Esophagus muscularis mucosa (tissue), 4 donors: ENCODE results near the gene TAGLN3. TPM values are rescaled to one million over a fixed set of nuclear protein-coding genes. Genes with fewer than 3 reads are reported as not detected.

Experiments
- DNase-seq: peaks from one replicate; pipeline ENCODE4 v3.0.0-alpha.2; 2017; ENCODE audit errors: extremely low spot score
- H3K27ac ChIP-seq, 4 donors: fragments of 200-600 bp; sonication (generic); replicated peaks in 1 of 4; 1 replicate in 3 of 4; 2 replicates in 1 of 4; pipeline ENCODE4 v1.5.1; 2016 to 2019; ENCODE audit warnings: mild to moderate bottlenecking in 1 of 4
- H3K27me3 ChIP-seq, 4 donors: fragments of 200-600 bp; sonication (generic); one replicate each; pipeline versions ENCODE4 v1.5.1 to v1.6.0; 2016 to 2019
- H3K36me3 ChIP-seq, 4 donors: fragments of 200-600 bp; sonication (generic); one replicate each; pipeline ENCODE4 v1.5.1; 2016 to 2019
- H3K4me1 ChIP-seq, 4 donors: fragments of 200-600 bp; sonication (generic); one replicate each; pipeline ENCODE4 v1.5.1; 2016 to 2019
- H3K4me3 ChIP-seq, 4 donors: fragments of 200-600 bp; sonication (generic); 1 replicate in 2 of 4; 2 replicates in 2 of 4; pipeline ENCODE4 v1.5.1; 2016 to 2019; ENCODE audit warnings: mild to moderate bottlenecking in 4 of 4, moderate library complexity in 1 of 4
- H3K9me3 ChIP-seq, 4 donors: fragments of 200-600 bp; sonication (generic); 1 replicate in 3 of 4; 2 replicates in 1 of 4; pipeline ENCODE4 v1.5.1; 2016 to 2019
- EP300 ChIP-seq: sonication (generic); formaldehyde crosslinking; IDR thresholded peaks from one replicate; pipeline ENCODE4 v1.6.1; 2017; ENCODE audit warnings: antibody characterized with exemption
- POLR2A ChIP-seq: fragments of 450-650 bp; IDR thresholded peaks from one replicate; pipeline ENCODE4 v1.6.1; 2017; ENCODE audit warnings: antibody characterized with exemption, moderate library complexity, mild to moderate bottlenecking, low read depth
- POLR2AphosphoS5 ChIP-seq, 2 donors: sonication (generic); formaldehyde crosslinking; IDR thresholded peaks; one replicate each; pipeline ENCODE4 v1.6.1; 2017; ENCODE audit warnings: antibody characterized with exemption in 2 of 2
- WGBS: methylation state at CpG from one replicate; pipeline ENCODE4 v1.1.5; 2018; 5-methylcytosine and 5-hydroxymethylcytosine counted together
- intact Hi-C: fragments of 100-400 bp; cut with DNase I; formaldehyde crosslinking; loops from one replicate; pipeline ENCODE4 v1.15.1; 2023
- total RNA-seq, 4 donors: library from RNA; depleted of rRNA; stranded (reverse); fragments of >200 nt; gene quantifications; one replicate each; pipeline versions ENCODE4 v1.1.0 to v1.2.1, GENCODE V29; 2016
- TF ChIP-seq, protein P1 (sequence below), 3 experiments: fragments of 200-600 bp in 2 of 3; fragments of 450-650 bp in 1 of 3; sonication (generic) in 2 of 3; IDR thresholded peaks; one replicate each; pipeline ENCODE4 v1.5.1; 2017 to 2019; ENCODE audit warnings: antibody characterized with exemption in 3 of 3, mild to moderate bottlenecking in 2 of 3, moderate library complexity in 1 of 3

Gene TAGLN3
- total RNA-seq, 4 donors from 2014 or later: 0.83 to 4.0 (median 1.3) TPM

DNA sequence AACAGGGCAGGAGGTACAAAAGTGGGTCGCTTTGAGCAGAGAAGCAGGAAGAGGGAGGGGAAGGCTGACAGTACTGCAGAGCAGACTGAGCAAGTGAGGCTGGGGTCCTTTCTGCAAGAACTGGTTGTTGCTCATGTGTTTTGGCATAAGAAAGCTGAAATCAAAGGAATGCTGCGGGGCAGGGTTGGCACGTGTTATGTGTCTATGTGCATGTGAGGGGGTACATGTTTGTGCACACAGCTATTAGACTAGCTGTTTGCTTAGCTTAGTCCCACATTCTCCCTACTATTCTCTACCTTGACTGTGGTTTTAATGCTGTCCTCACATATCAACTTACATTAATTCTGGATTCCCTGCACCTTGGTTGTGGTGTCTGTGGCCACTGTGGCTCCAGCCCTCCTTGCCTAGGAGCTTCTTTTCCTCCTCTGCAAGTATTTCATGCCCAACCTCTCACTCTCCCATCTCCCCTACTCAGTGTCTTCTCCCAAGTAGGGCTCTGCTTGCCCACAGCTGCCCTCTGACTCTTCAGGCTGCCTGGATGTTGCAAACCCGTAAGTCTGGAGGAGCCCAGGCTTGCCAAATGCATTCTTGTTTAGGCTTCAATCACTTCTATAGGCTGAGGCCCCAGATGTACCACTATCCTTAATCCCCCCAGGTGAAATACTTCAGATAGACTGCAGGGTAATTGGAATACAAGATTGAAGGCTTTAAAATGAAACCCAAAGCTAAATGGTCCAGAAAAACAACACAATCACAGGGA, 4.8 kb downstream of the TAGLN3 start:
- DNase-seq: peak; percentile 68
- 89% methylated on average over 4 of the region's 4 CpGs for WGBS
- intact Hi-C loops: no loop called here
- Histone ChIP-seq H3K4me3 (no peak overlapping the region), H3K27ac (no peak overlapping the region), H3K4me1 (peaks cover 9 to 14% (median 12%) of the 10 kb centered on the region in 4 donors), H3K36me3 (no peaks in the 10 kb centered on the region), H3K9me3 (no peaks in the 10 kb centered on the region), H3K27me3 (peaks cover 0 to 15% (median 0%) of the 10 kb centered on the region in 4 donors)
- TF ChIP-seq POLR2AphosphoS5 (IDR thresholded peaks at IDR 0.05): no peak
- TF ChIP-seq, protein P1, sequence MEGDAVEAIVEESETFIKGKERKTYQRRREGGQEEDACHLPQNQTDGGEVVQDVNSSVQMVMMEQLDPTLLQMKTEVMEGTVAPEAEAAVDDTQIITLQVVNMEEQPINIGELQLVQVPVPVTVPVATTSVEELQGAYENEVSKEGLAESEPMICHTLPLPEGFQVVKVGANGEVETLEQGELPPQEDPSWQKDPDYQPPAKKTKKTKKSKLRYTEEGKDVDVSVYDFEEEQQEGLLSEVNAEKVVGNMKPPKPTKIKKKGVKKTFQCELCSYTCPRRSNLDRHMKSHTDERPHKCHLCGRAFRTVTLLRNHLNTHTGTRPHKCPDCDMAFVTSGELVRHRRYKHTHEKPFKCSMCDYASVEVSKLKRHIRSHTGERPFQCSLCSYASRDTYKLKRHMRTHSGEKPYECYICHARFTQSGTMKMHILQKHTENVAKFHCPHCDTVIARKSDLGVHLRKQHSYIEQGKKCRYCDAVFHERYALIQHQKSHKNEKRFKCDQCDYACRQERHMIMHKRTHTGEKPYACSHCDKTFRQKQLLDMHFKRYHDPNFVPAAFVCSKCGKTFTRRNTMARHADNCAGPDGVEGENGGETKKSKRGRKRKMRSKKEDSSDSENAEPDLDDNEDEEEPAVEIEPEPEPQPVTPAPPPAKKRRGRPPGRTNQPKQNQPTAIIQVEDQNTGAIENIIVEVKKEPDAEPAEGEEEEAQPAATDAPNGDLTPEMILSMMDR (IDR thresholded peaks at IDR 0.05): no peak
- TF ChIP-seq EP300: no peak
- no peak for TF ChIP-seq POLR2A

DNA sequence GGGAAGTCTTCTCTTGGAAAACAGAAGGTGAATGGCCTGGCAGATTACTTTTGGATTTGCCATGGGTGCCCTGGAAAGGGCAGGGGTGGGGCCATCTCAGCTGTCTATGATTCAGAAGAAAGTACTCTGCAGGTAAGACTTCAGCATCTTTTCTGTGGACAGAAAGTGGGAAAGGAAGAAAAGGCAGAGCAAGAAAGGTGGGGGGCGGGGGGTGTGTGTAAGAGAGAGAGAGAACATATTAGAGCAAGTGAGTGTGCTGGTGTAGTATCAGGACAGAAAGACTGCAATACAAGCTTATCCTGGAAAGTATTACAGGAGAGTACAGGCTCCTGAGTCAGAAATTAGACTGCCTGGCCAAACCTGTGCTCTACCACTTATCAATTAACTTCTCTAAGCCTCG, 5.5 kb downstream of the TAGLN3 start:
- H3K4me3 ChIP-seq: no peak overlapping the region
- H3K9me3 ChIP-seq: no peaks in the 10 kb centered on the region
- TF ChIP-seq EP300: no peak
- no peak for TF ChIP-seq POLR2AphosphoS5 (IDR thresholded peaks at IDR 0.05)
- no peak for TF ChIP-seq POLR2A
- TF ChIP-seq, protein P1 (IDR thresholded peaks at IDR 0.05): no peak
- intact Hi-C loops: no loop called here
- WGBS: 94% methylated on average over 2 of the region's 2 CpGs
- H3K27ac ChIP-seq: no peak overlapping the region
- peaks cover 0 to 8% (median 0%) of the 10 kb centered on the region in 4 donors for H3K27me3 ChIP-seq
- peaks cover 4 to 7% (median 5%) of the 10 kb centered on the region in 4 donors for H3K4me1 ChIP-seq
- H3K36me3 ChIP-seq: no peaks in the 10 kb centered on the region
- no peak for DNase-seq

- Histone ChIP-seq H3K9me3 (no peaks in the 10 kb centered on the region), H3K27me3 (peaks cover 0 to 3% (median 0%) of the 10 kb centered on the region in 4 donors), H3K4me3 (no peak overlapping the region), H3K27ac (no peak overlapping the region), H3K36me3 (no peaks in the 10 kb centered on the region), H3K4me1 (peaks cover 0 to 2% (median under 1%) of the 10 kb centered on the region in 4 donors)
- TF ChIP-seq POLR2A (no peak), EP300 (no peak), POLR2AphosphoS5 (IDR thresholded peaks at IDR 0.05) (no peak)
- TF ChIP-seq, protein P1 (IDR thresholded peaks at IDR 0.05): no peak
- peak; percentile 34 for DNase-seq
- 84% methylated on average over 2 of the region's 2 CpGs for WGBS
- intact Hi-C loops: no loop called here
Measured at GRCh38 chr3:112004669-112005068, 5.9 kb downstream of the TAGLN3 start.

GRCh38 chr3:112005091-112005672, 6.5 kb downstream of the TAGLN3 start:
- intact Hi-C loops: no loop called here
- H3K9me3 ChIP-seq: no peaks in the 10 kb centered on the region
- no peaks in the 10 kb centered on the region for H3K36me3 ChIP-seq
- TF ChIP-seq EP300 (no peak), POLR2A (no peak), POLR2AphosphoS5 (IDR thresholded peaks at IDR 0.05) (no peak)
- TF ChIP-seq, protein P1 (IDR thresholded peaks at IDR 0.05): no peak
- H3K4me1 ChIP-seq: no peaks in the 10 kb centered on the region
- DNase-seq: peak; percentile 24
- 92% methylated on average over 4 of the region's 4 CpGs for WGBS
- H3K27ac ChIP-seq: no peak overlapping the region
- H3K4me3 ChIP-seq: no peak overlapping the region
- H3K27me3 ChIP-seq: no peaks in the 10 kb centered on the region
